C4-2B (cell line): ENCODE data around the gene ITPR1.

Experiments used
- H3K27ac ChIP-seq: fragments of 450-650 bp; 2 replicates; pipeline ENCODE4 v1.5.1; 2017
- CTCF ChIP-seq: fragments of 450-650 bp; conservative IDR thresholded peaks from 2 replicates; pipeline ENCODE4 v1.5.1; 2017; ENCODE audit warnings: mild to moderate bottlenecking
- ZFX ChIP-seq: fragments of 450-650 bp; IDR thresholded peaks from 2 replicates; pipeline ENCODE4 v1.6.1; 2017

Gene ITPR1

DNA sequence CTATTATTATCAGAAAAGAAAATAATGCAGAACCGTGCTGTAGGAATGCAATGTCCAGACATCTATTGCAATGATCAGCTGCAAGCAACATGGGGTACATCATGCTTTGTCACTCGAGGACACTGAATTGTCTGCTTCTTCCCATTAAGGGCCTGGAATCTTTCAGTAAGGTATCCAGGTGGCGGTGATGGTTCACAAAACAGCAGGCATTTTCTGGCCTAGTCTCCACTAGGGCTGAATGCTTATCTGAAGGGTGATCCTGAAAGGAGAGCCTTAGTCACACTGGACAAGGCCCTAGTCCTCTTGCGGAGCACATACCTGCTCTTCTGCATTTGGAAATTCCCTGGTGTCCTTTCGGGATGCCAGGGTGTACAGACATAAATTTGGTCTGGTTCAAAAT lies 21.2 kb downstream of the ITPR1 start:
- no peak for TF ChIP-seq ZFX
- no peak for TF ChIP-seq CTCF
- H3K27ac ChIP-seq = no peak overlapping the region

- no peak overlapping the region for H3K27ac ChIP-seq
- TF ChIP-seq CTCF (no peak), ZFX (no peak)
Measured at GRCh38 chr3:4514916-4515315, 21.8 kb downstream of the ITPR1 start.

- H3K27ac ChIP-seq = no peak overlapping the region
Measured at GRCh38 chr3:4515916-4516579, 22.9 kb downstream of the ITPR1 start.

GRCh38 chr3:4517093-4517492 lies 23.9 kb downstream of the ITPR1 start:
- no peak overlapping the region for H3K27ac ChIP-seq
- TF ChIP-seq ZFX (no peak), CTCF (no peak)

More at GRCh38 chr3:4515916-4516579, 22.9 kb downstream of the ITPR1 start:
- TF ChIP-seq CTCF (no peak), ZFX (no peak)

DNA sequence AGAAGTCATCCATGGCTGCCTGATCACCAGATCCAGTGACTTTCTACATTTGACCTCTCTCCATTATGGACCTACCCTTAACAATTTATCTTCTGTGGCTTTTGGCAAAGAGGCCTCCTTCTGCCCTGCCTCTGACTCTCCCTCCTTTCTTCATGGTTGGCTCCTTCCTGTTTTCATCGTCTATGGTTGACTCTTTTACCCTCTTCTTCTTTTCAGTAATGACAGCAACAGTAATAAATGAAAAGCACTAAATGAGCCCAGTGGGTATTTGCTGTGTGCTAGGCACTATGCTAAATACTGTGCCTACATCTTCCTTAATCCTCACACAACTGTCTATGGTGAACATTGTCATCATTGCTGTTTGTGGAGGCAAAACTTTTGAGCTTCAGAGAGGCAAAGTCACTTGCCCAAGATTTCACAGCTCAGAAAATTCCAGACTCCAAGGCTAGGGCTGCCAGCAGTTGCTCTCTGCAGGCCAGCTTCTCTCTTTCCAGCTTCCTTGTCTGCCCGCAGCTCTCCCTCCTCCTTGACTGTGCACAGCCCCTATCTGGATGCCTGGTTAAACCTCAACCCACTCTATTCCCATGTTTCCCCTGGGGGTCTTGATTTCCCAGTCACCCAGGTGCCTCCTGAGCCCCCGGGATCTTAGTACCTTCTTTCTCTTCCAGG lies 24.6 kb downstream of the ITPR1 start:
- H3K27ac ChIP-seq = no peak overlapping the region
- no peak for TF ChIP-seq ZFX
- TF ChIP-seq CTCF = no peak

DNA sequence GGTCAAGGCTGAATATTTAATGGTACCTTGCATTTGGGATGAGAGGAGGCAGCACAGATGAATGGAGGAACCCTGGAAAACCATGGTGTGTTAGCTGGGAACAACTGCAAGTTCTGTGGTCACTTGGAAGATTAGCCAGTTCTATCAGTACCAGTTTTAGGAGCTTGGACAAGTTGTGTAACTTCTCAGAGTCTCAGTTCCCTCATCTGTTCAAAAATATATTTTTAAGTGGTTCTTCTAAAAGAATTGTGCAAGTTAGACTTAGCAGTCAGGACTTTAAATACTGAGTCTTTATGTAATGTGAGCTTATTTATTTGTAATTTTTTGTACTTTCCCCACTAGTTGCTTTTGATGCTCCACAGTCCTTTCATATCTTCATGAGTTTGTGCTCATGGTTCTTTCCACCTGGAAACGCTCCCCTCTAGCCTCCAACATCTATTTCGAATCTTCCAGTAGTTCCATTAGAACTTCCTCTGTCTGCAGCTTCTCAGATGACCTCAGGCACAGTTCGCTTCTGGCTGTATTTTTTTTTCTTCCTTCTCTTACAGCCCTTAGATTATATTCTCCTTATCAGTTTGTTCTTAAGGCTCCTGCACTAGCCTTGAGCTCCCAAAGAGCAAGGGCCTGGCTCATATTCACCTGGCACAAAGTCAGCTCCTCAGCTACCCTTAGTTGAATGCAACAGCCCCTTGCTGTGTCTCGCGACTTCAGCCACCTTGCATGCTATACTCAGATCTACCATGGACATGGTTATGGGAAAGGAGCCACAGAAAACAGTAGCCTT lies 27.1 kb downstream of the ITPR1 start:
- TF ChIP-seq ZFX (no peak), CTCF (no peak)
- H3K27ac ChIP-seq = no peak overlapping the region

GRCh38 chr3:4522947-4523346 lies 29.8 kb downstream of the ITPR1 start:
- no peak overlapping the region for H3K27ac ChIP-seq
- TF ChIP-seq ZFX = no peak
- TF ChIP-seq CTCF = no peak
